NB4 (cell line): ENCODE measurements around the gene MRPL54.

ENCODE experiments used
- POLR2A ChIP-seq: IDR thresholded peaks from 2 replicates; pipeline ENCODE4 v1.6.1; 2011; ENCODE audit warnings: mild to moderate bottlenecking; ENCODE audit not compliant: insufficient read length; ENCODE audit errors: extremely low read depth
- TF ChIP-seq, protein P1 (sequence below): IDR thresholded peaks from one replicate; pipeline ENCODE4 v1.5.1; 2012; ENCODE audit warnings: low read depth, low read length

GRCh38 chr19:3760871-3761361 lies 1.6 kb upstream of the MRPL54 start:
- TF ChIP-seq, protein P1, sequence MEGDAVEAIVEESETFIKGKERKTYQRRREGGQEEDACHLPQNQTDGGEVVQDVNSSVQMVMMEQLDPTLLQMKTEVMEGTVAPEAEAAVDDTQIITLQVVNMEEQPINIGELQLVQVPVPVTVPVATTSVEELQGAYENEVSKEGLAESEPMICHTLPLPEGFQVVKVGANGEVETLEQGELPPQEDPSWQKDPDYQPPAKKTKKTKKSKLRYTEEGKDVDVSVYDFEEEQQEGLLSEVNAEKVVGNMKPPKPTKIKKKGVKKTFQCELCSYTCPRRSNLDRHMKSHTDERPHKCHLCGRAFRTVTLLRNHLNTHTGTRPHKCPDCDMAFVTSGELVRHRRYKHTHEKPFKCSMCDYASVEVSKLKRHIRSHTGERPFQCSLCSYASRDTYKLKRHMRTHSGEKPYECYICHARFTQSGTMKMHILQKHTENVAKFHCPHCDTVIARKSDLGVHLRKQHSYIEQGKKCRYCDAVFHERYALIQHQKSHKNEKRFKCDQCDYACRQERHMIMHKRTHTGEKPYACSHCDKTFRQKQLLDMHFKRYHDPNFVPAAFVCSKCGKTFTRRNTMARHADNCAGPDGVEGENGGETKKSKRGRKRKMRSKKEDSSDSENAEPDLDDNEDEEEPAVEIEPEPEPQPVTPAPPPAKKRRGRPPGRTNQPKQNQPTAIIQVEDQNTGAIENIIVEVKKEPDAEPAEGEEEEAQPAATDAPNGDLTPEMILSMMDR = no peak
- no peak for TF ChIP-seq POLR2A
